22Rv1 (cell line): ENCODE measurements around the gene STK40.

Experiments used
- H3K27ac ChIP-seq: fragments of 450-650 bp; 2 replicates; pipeline ENCODE4 v1.5.1; 2017
- ZFX ChIP-seq: fragments of 450-650 bp; IDR thresholded peaks from 2 replicates; pipeline ENCODE4 v1.6.1; 2017; ENCODE audit warnings: antibody characterized with exemption, borderline replicate concordance
- TF ChIP-seq, protein P1 (sequence below): fragments of 450-650 bp; IDR thresholded peaks from 2 replicates; pipeline ENCODE4 v1.5.1; 2017; ENCODE audit warnings: mild to moderate bottlenecking

STK40 gene

DNA sequence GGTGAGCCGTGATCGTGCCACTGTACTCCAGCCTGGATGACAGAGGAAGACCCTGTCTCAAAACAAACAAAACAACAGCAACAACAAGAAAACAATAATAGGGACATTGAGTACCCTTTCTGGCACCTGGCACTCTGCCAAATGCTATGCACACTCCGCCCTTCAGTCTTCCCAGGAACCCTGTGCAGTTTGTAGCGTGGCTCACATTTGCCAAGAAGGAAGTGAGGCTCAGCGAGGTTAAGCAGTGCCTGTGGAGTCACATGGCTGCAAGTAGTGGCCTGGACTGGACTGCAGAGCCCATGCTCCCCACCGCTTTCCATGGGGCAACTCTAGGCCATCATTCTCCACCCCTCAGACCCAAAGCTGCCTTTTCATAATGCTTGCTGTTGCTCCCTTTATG is 57.0 kb downstream of the STK40 start:
- no peak overlapping the region for H3K27ac ChIP-seq
- no peak for TF ChIP-seq ZFX
- TF ChIP-seq, protein P1, sequence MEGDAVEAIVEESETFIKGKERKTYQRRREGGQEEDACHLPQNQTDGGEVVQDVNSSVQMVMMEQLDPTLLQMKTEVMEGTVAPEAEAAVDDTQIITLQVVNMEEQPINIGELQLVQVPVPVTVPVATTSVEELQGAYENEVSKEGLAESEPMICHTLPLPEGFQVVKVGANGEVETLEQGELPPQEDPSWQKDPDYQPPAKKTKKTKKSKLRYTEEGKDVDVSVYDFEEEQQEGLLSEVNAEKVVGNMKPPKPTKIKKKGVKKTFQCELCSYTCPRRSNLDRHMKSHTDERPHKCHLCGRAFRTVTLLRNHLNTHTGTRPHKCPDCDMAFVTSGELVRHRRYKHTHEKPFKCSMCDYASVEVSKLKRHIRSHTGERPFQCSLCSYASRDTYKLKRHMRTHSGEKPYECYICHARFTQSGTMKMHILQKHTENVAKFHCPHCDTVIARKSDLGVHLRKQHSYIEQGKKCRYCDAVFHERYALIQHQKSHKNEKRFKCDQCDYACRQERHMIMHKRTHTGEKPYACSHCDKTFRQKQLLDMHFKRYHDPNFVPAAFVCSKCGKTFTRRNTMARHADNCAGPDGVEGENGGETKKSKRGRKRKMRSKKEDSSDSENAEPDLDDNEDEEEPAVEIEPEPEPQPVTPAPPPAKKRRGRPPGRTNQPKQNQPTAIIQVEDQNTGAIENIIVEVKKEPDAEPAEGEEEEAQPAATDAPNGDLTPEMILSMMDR: no peak

DNA sequence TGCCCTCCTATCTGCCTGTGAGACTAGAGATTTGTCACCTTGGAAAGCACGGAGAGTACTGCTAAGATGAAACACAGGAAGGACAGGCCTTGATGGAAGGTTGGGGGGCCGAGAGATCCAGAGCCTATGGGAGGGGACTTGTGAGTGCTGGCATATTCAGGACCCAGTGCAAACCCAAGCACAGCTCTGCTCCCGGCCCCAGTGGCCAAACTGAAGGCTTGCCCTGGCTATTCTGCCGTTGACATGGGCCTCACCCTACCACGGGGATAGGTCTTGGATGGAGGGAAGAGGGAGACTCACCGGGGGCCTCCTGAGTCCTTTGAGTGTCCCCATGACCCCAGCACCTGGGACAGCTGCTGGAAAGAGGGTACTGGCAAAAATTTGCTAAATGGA is 57.6 kb downstream of the STK40 start:
- TF ChIP-seq, protein P1: no peak
- no peak for TF ChIP-seq ZFX

DNA sequence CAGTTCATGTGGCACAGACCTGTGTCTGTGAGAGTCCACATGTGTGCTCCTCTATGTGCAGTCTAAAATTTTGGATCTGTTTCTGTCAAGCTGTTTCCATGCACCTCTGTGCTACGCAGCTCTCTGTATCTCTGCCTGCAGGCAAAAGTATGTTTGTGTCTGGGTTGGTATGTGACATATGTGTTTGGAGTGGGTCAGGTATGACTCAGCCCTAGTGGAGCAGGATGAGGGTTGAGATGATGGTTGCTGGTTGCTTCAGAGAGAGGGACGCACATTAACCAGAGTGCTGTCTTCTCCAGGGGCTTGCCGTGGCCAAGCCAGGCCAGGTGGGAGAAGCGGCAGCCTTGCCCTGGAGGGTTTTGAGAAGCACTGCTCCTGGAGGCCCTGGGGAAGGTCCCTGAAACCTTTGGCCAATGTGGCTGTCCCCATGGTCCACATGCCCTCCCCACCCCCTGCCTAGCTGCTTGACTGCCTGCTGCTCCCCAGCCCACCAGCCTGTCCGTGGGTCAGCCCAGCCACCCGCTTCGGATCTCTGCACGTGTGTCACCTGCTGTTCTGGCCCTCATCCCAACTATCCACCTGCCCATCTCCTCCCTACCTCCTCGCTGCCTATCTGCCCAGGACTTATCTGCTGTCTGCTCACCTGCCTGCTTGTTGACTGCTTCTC is 58.2 kb downstream of the STK40 start:
- TF ChIP-seq, protein P1: no peak
- no peak for TF ChIP-seq ZFX
- no peak overlapping the region for H3K27ac ChIP-seq

More for the DNA sequence above, 57.6 kb downstream of the STK40 start:
- no peak overlapping the region for H3K27ac ChIP-seq

DNA sequence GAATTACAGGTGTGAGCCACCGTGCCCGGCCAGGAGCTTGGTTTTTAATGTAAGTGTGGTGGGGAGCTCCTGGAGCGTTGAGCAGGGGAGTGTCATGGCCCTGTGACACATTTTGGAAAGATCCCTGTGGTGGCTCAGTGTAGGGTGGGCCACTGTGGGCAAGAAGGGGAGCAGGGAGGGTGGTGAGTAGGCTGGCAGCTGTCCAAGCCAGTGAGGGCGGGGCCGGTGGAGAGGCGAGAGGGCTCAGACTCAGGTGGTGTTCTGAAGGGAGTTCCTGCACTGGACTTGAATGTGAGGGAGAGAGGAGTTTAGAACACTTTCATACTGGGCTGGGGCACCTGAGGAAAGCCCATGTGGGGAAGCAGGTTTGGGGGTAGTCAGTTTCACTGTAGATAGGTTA is 59.2 kb downstream of the STK40 start:
- no peak overlapping the region for H3K27ac ChIP-seq
- TF ChIP-seq ZFX: no peak
- TF ChIP-seq, protein P1: no peak

DNA sequence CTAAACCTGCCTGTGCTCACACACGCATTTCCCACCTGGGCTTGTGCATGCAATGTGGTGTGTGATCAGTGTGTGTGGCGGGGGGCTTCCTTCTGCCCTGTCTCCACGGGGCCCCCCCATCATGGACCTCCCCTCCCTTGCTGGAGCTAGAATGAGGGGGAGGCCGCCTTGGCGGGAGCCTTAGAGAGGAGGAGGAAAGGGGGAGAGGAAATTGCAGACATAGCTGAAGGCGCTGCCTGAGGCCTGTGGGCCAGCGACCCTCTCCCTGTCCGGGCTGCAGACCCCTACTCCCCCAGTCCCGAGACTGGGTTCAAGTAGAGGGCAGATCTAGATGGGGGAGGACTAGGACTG is 61.4 kb downstream of the STK40 start:
- H3K27ac ChIP-seq: no peak overlapping the region
- no peak for TF ChIP-seq ZFX
- TF ChIP-seq, protein P1: no peak

DNA sequence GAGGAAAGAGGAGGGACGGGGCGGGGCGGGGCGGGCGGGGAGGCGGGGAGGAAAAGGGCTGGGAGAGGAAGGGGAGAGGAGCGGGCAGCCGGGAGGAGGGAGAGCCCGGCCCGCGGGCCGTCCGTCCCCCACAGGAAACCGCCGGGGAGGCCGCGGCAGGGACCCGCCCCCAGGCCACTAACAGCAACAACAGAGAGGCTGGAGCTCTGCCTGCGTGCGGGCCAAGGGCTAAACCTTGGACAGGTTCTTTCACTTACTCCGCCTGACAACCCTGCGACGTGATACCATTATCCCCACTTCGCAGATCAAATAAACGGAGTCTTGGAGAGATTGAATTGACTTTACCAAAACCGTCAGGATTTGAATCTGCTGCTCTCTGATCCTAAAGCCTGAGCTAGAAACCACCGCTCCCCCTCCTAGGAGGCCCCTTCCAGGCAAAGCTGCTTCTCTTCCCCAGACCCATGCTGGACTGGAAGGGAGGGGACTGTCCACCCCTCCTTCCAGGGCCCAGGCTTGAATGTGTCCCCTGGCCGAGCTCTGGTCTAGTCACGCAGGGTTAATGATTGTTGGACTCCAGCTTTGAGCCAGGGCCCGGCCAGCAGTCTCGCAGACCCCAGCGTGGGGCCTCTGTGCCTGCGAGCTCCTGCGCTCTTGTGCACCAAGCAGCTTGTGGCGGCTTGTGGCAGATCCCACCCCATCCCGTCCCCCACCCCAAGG is 61.9 kb downstream of the STK40 start, which contains the start of gene EVA1B:
EVA1B (minus strand) TSS at position 10 of the 717 bp plus-strand sequence. CDS start 608 bp downstream, outside the sequence.
- peak within 1 kb of the TSS; percentile 82 for H3K27ac ChIP-seq
- TF ChIP-seq, protein P1: no peak
- no peak for TF ChIP-seq ZFX
